PFSK-1 (cell line): ENCODE measurements around the gene BCAP29.

Source experiments
- FOXP2 ChIP-seq: optimal IDR thresholded peaks from 2 replicates; pipeline ENCODE3; 2011; ENCODE audit warnings: borderline replicate concordance, control low read depth, inconsistent platforms; ENCODE audit not compliant: insufficient read depth; ENCODE audit errors: extremely low read length, extremely low read depth
- POLR2AphosphoS5 ChIP-seq: IDR thresholded peaks from 2 replicates; pipeline ENCODE4 v1.6.1; 2012; ENCODE audit warnings: low read depth, mild to moderate bottlenecking, control low read depth, low read length, moderate library complexity
- REST ChIP-seq, 2 experiments: IDR thresholded peaks; 2 replicates each; pipeline versions ENCODE4 v1.6.1 to v1.8.0; 2011 to 2012; ENCODE audit warnings: low read depth in 2 of 2, low read length in 2 of 2, control low read depth in 1 of 2, inconsistent platforms in 1 of 2, mild to moderate bottlenecking in 1 of 2, moderate library complexity in 1 of 2; ENCODE audit not compliant: insufficient read depth in 1 of 2
- SIN3A ChIP-seq: IDR thresholded peaks from 2 replicates; pipeline ENCODE4 v1.6.1; 2012; ENCODE audit warnings: mild to moderate bottlenecking, low read length, moderate library complexity, borderline replicate concordance; ENCODE audit not compliant: insufficient read depth
- TAF1 ChIP-seq: IDR thresholded peaks from 2 replicates; pipeline ENCODE4 v1.6.1; 2012; ENCODE audit warnings: low read length, control low read depth, borderline replicate concordance; ENCODE audit not compliant: insufficient read depth

Gene BCAP29

GRCh38 chr7:107599262-107599661 is 19.2 kb downstream of the BCAP29 start:
- TF ChIP-seq FOXP2 (no peak), POLR2AphosphoS5 (no peak), REST (IDR thresholded peaks at IDR 0.05; ENCODE audit: insufficient read depth in 1 of 2, low read depth in 2 of 2, low read length in 2 of 2) (no peak), SIN3A (no peak), TAF1 (no peak)

GRCh38 chr7:107600816-107601215 is 20.8 kb downstream of the BCAP29 start:
- TF ChIP-seq FOXP2 (no peak), TAF1 (no peak), REST (IDR thresholded peaks at IDR 0.05; ENCODE audit: insufficient read depth in 1 of 2, low read depth in 2 of 2, low read length in 2 of 2) (no peak), POLR2AphosphoS5 (no peak), SIN3A (no peak)

GRCh38 chr7:107605218-107605815 is 25.3 kb downstream of the BCAP29 start:
- TF ChIP-seq SIN3A (no peak), FOXP2 (no peak), REST (IDR thresholded peaks at IDR 0.05; ENCODE audit: insufficient read depth in 1 of 2, low read depth in 2 of 2, low read length in 2 of 2) (no peak)

GRCh38 chr7:107606303-107606702 is 26.3 kb downstream of the BCAP29 start:
- TF ChIP-seq SIN3A (no peak), REST (IDR thresholded peaks at IDR 0.05; ENCODE audit: insufficient read depth in 1 of 2, low read depth in 2 of 2, low read length in 2 of 2) (no peak), FOXP2 (no peak), POLR2AphosphoS5 (no peak), TAF1 (no peak)

GRCh38 chr7:107609811-107610261 is 29.8 kb downstream of the BCAP29 start:
- TF ChIP-seq POLR2AphosphoS5 (no peak), REST (IDR thresholded peaks at IDR 0.05; ENCODE audit: insufficient read depth in 1 of 2, low read depth in 2 of 2, low read length in 2 of 2) (no peak), TAF1 (no peak), FOXP2 (peak; percentile 25)
